ENCODE measurements around the gene RENBP.
"Not testable (repeated sequence)": the region's sequence is repeated elsewhere in the genome, so short reads cannot be mapped to it uniquely, and the experiment has no call there.

The RENBP gene

GRCh38 chrX:153944140-153944799 lies at the start of gene RENBP:
Gene RENBP, minus strand, starts transcription at chrX:153944643. Its CDS starts 33 bp downstream, at chrX:153944610.
- no peak for DNase-seq

- no peak for DNase-seq
Observed at GRCh38 chrX:153993978-153994377, 49.5 kb upstream of the RENBP start.

- no peak for DNase-seq
Observed at GRCh38 chrX:153993079-153993478, 48.6 kb upstream of the RENBP start.

GRCh38 chrX:153992180-153992579 lies 47.7 kb upstream of the RENBP start:
- no peak for DNase-seq

- DNase-seq: no peak
Observed at GRCh38 chrX:153991013-153991580, 46.7 kb upstream of the RENBP start.

- no peak for DNase-seq
Observed at GRCh38 chrX:153989973-153990655, 45.7 kb upstream of the RENBP start.

GRCh38 chrX:153988493-153988892 lies 44.0 kb upstream of the RENBP start:
- no peak for DNase-seq

- no peak for DNase-seq
Observed at GRCh38 chrX:153984351-153985178, 40.1 kb upstream of the RENBP start.

GRCh38 chrX:153983321-153983801 lies 38.9 kb upstream of the RENBP start:
- no peak for DNase-seq

- DNase-seq: no peak
Observed at GRCh38 chrX:153981771-153982533, 37.5 kb upstream of the RENBP start.

GRCh38 chrX:153981231-153981630 lies 36.8 kb upstream of the RENBP start:
- no peak for DNase-seq

- DNase-seq: not testable (repeated sequence)
Observed at GRCh38 chrX:153980394-153980793, 36.0 kb upstream of the RENBP start.

- no peak for DNase-seq
Observed at GRCh38 chrX:153974726-153975286, 30.4 kb upstream of the RENBP start.

GRCh38 chrX:153974003-153974725 lies 29.7 kb upstream of the RENBP start:
- DNase-seq: no peak

- no peak for DNase-seq
Observed at GRCh38 chrX:153973127-153974002, 28.9 kb upstream of the RENBP start.

GRCh38 chrX:153972368-153973126 lies 28.1 kb upstream of the RENBP start, which contains the start of gene TMEM187:
Gene TMEM187, plus strand, starts transcription at chrX:153972754. Its CDS starts 9,309 bp downstream, at chrX:153982063.
- DNase-seq: peak; percentile 92

GRCh38 chrX:153971450-153972367 lies 27.3 kb upstream of the RENBP start, which contains the start of gene HCFC1:
Gene HCFC1, minus strand, starts transcription at chrX:153971818. Its CDS starts 978 bp downstream, at chrX:153970840.
- DNase-seq: peak; percentile 96

- DNase-seq: peak; percentile 88
Observed at GRCh38 chrX:153971124-153971449, 26.6 kb upstream of the RENBP start.
